ENCODE data around the gene STRN.

GRCh38 chr2:36981911-36982310 lies 15.6 kb upstream of the STRN start:
- TF ChIP-seq CTCF (IDR thresholded peaks at IDR 0.05) = no peak
- no peak for TF ChIP-seq POLR2A (IDR thresholded peaks at IDR 0.05)

Measured in esophagus squamous epithelium (tissue), 4 donors.